HEK293 (cell line): ENCODE measurements around the gene DIP2C.

Source experiments
- CTCF ChIA-PET: fragments of 350-600 bp; formaldehyde crosslinking; extraction: SDS; loops from one replicate; lab custom pipeline; 2021; ENCODE audit warnings: antibody characterized with exemption; lab: Yijun Ruan, JAX
- POLR2A ChIA-PET: fragments of 300-600 bp; formaldehyde crosslinking; extraction: SDS; loops from one replicate; lab custom pipeline; 2020; ENCODE audit warnings: antibody characterized with exemption, inconsistent platforms; lab: Yijun Ruan, JAX
- H3K27ac ChIP-seq: fragments of 200-500 bp; sonication (Bioruptor generic); 2 replicates; pipeline ENCODE4 v1.5.1; 2014; ENCODE audit warnings: low read depth, low read length, control low read depth, inconsistent platforms; ENCODE audit errors: extremely low read depth
- H3K36me3 ChIP-seq, 2 experiments: fragments of 200-500 bp in 1 of 2; sonication (Bioruptor generic) in 1 of 2; 1 replicate in 1 of 2; 2 replicates in 1 of 2; pipeline ENCODE4 v1.5.1; 2014 to 2017; ENCODE audit warnings: inconsistent platforms in 2 of 2, low read length in 2 of 2; ENCODE audit not compliant: control insufficient read depth in 2 of 2, insufficient read depth in 1 of 2
- H3K4me1 ChIP-seq: fragments of 200-500 bp; sonication (Bioruptor generic); 2 replicates; pipeline ENCODE4 v1.5.1; 2014; ENCODE audit warnings: mild to moderate bottlenecking, low read length, inconsistent platforms; ENCODE audit not compliant: control insufficient read depth, insufficient read depth
- H3K4me3 ChIP-seq: 2 replicates; pipeline ENCODE4 v1.5.1; 2011; ENCODE audit warnings: low read depth, mild to moderate bottlenecking, control low read depth, low read length, moderate library complexity
- H3K9me3 ChIP-seq: fragments of 200-500 bp; sonication (Bioruptor generic); 2 replicates; pipeline ENCODE4 v1.5.1; 2014; ENCODE audit warnings: low read depth, low read length, inconsistent platforms; ENCODE audit not compliant: control insufficient read depth, insufficient read depth
- BCL11A ChIP-seq: fragments of 450-650 bp; formaldehyde crosslinking; IDR thresholded peaks from 2 replicates; pipeline ENCODE4 v1.5.1; 2016; ENCODE audit warnings: low read depth, missing biosample characterization, missing genetic modification characterization
- KLF1 ChIP-seq: fragments of 450-650 bp; formaldehyde crosslinking; IDR thresholded peaks from 2 replicates; pipeline ENCODE4 v1.5.1; 2016; ENCODE audit warnings: missing biosample characterization, missing genetic modification characterization
- PRDM4 ChIP-seq: fragments of 450-650 bp; formaldehyde crosslinking; IDR thresholded peaks from 2 replicates; pipeline ENCODE4 v1.5.1; 2017; ENCODE audit warnings: missing biosample characterization, missing genetic modification characterization
- PRDM6 ChIP-seq: fragments of 450-650 bp; formaldehyde crosslinking; IDR thresholded peaks from 2 replicates; pipeline ENCODE4 v1.5.1; 2017; ENCODE audit warnings: missing biosample characterization, missing genetic modification characterization
- SCRT2 ChIP-seq: fragments of 450-650 bp; formaldehyde crosslinking; IDR thresholded peaks from 2 replicates; pipeline ENCODE4 v1.5.1; 2016; ENCODE audit warnings: missing biosample characterization, missing genetic modification characterization
- ZBTB8A ChIP-seq: fragments of 450-650 bp; formaldehyde crosslinking; IDR thresholded peaks from 2 replicates; pipeline ENCODE4 v1.5.1; 2016; ENCODE audit warnings: missing biosample characterization, missing genetic modification characterization
- ZNF112 ChIP-seq: fragments of 450-650 bp; formaldehyde crosslinking; IDR thresholded peaks from 2 replicates; pipeline ENCODE4 v1.5.0; 2017; ENCODE audit warnings: missing biosample characterization, missing genetic modification characterization
- ZNF121 ChIP-seq: fragments of 450-650 bp; formaldehyde crosslinking; IDR thresholded peaks from 2 replicates; pipeline ENCODE4 v1.5.1; 2016; ENCODE audit warnings: missing biosample characterization, missing genetic modification characterization
- ZNF184 ChIP-seq: fragments of 450-650 bp; IDR thresholded peaks from 2 replicates; pipeline ENCODE4 v1.5.1; 2018; ENCODE audit warnings: missing biosample characterization, mild to moderate bottlenecking, missing genetic modification characterization
- ZNF23 ChIP-seq: fragments of 450-650 bp; formaldehyde crosslinking; IDR thresholded peaks from 2 replicates; pipeline ENCODE4 v1.5.1; 2016; ENCODE audit warnings: missing biosample characterization, missing genetic modification characterization, borderline replicate concordance
- ZNF24 ChIP-seq: fragments of 450-650 bp; formaldehyde crosslinking; IDR thresholded peaks from 2 replicates; pipeline ENCODE4 v1.5.1; 2016; ENCODE audit warnings: missing biosample characterization, missing genetic modification characterization
- ZNF280C ChIP-seq: fragments of 450-650 bp; formaldehyde crosslinking; IDR thresholded peaks from 2 replicates; pipeline ENCODE4 v1.5.1; 2016; ENCODE audit warnings: missing biosample characterization, missing genetic modification characterization
- ZNF366 ChIP-seq: fragments of 450-650 bp; formaldehyde crosslinking; conservative IDR thresholded peaks from 2 replicates; pipeline ENCODE4 v1.5.1; 2016; ENCODE audit warnings: missing biosample characterization, missing genetic modification characterization
- ZNF416 ChIP-seq: fragments of 450-650 bp; formaldehyde crosslinking; IDR thresholded peaks from 2 replicates; pipeline ENCODE4 v1.5.1; 2016; ENCODE audit warnings: missing biosample characterization, missing genetic modification characterization
- ZNF514 ChIP-seq: fragments of 450-650 bp; formaldehyde crosslinking; IDR thresholded peaks from 2 replicates; pipeline ENCODE4 v1.5.1; 2016; ENCODE audit warnings: missing biosample characterization, missing genetic modification characterization
- ZNF629 ChIP-seq: fragments of 450-650 bp; formaldehyde crosslinking; IDR thresholded peaks from 2 replicates; pipeline ENCODE4 v1.5.1; 2017; ENCODE audit warnings: missing biosample characterization, missing genetic modification characterization
- ZNF692 ChIP-seq: fragments of 450-650 bp; formaldehyde crosslinking; IDR thresholded peaks from 2 replicates; pipeline ENCODE4 v1.5.1; 2016; ENCODE audit warnings: missing biosample characterization, missing genetic modification characterization
- ZNF777 ChIP-seq: fragments of 450-650 bp; formaldehyde crosslinking; IDR thresholded peaks from 2 replicates; pipeline ENCODE4 v1.5.1; 2017; ENCODE audit warnings: missing biosample characterization, missing genetic modification characterization, borderline replicate concordance
- ZSCAN18 ChIP-seq: fragments of 450-650 bp; formaldehyde crosslinking; IDR thresholded peaks from 2 replicates; pipeline ENCODE4 v1.5.1; 2016; ENCODE audit warnings: missing biosample characterization, missing genetic modification characterization
- TF ChIP-seq, protein P1 (sequence below): fragments of 450-650 bp; formaldehyde crosslinking; IDR thresholded peaks from 2 replicates; pipeline ENCODE4 v1.5.1; 2016; ENCODE audit warnings: missing biosample characterization, missing genetic modification characterization
- TF ChIP-seq, protein P2 (sequence below): fragments of 450-650 bp; formaldehyde crosslinking; IDR thresholded peaks from 2 replicates; pipeline ENCODE4 v1.5.1; 2016; ENCODE audit warnings: missing biosample characterization, missing genetic modification characterization

Gene DIP2C

GRCh38 chr10:289581-289980, 399.9 kb downstream of the DIP2C start:
- no peaks in the 10 kb centered on the region for H3K9me3 ChIP-seq
- peaks cover 4 to 45% of the 10 kb centered on the region in 2 experiments; a peak in 2 of 3 replicates for H3K36me3 ChIP-seq
- H3K27ac ChIP-seq, result no peak overlapping the region
- H3K4me1 ChIP-seq, result no peaks in the 10 kb centered on the region
- TF ChIP-seq ZNF23 (tag by site-specific recombination) (no peak), ZSCAN18 (tag by site-specific recombination) (no peak), ZNF184 (tag by site-specific recombination) (no peak), ZNF629 (tag by site-specific recombination) (no peak)
- TF ChIP-seq, protein P1, sequence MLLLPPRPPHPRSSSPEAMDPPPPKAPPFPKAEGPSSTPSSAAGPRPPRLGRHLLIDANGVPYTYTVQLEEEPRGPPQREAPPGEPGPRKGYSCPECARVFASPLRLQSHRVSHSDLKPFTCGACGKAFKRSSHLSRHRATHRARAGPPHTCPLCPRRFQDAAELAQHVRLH (tag by site-specific recombination), result no peak
- CTCF ChIA-PET, result no interaction called here
- POLR2A ChIA-PET, result no interaction called here
- no peak overlapping the region for H3K4me3 ChIP-seq

GRCh38 chr10:288316-289200, 400.9 kb downstream of the DIP2C start:
- Histone ChIP-seq H3K4me1 (no peaks in the 10 kb centered on the region), H3K9me3 (no peaks in the 10 kb centered on the region), H3K4me3 (no peak overlapping the region), H3K27ac (no peak overlapping the region), H3K36me3 (peaks cover 0 to 53% of the 10 kb centered on the region in 2 experiments; a peak in 1 of 3 replicates)
- ChIA-PET POLR2A (no interaction called here), CTCF (no interaction called here)
- no peak for TF ChIP-seq ZNF416 (tag by site-specific recombination)
- TF ChIP-seq PRDM4, result no peak
- no peak for TF ChIP-seq ZBTB8A (tag by site-specific recombination)
- TF ChIP-seq BCL11A, result no peak
- TF ChIP-seq, protein P2, sequence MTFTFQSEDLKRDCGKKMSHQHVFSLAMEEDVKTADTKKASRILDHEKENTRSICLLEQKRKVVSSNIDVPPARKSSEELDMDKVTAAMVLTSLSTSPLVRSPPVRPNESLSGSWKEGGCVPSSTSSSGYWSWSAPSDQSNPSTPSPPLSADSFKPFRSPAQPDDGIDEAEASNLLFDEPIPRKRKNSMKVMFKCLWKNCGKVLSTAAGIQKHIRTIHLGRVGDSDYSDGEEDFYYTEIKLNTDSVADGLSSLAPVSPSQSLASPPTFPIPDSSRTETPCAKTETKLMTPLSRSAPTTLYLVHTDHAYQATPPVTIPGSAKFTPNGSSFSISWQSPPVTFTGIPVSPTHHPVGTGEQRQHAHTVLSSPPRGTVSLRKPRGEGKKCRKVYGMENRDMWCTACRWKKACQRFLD (tag by site-specific recombination), result no peak
- no peak for TF ChIP-seq PRDM6 (tag by site-specific recombination)
- TF ChIP-seq SCRT2 (tag by site-specific recombination), result no peak
- TF ChIP-seq ZNF112 (tag by site-specific recombination), result no peak
- no peak for TF ChIP-seq ZNF692 (tag by site-specific recombination)
- no peak for TF ChIP-seq ZNF514
- no peak for TF ChIP-seq ZNF280C (tag by site-specific recombination)
- TF ChIP-seq ZNF366 (tag by site-specific recombination), result no peak
- no peak for TF ChIP-seq KLF1 (tag by site-specific recombination)
- TF ChIP-seq ZNF121 (tag by site-specific recombination), result no peak
- no peak for TF ChIP-seq ZNF24 (tag by site-specific recombination)
- no peak for TF ChIP-seq ZNF777
